ENCODE data around the gene TBC1D8.

Gene TBC1D8

DNA sequence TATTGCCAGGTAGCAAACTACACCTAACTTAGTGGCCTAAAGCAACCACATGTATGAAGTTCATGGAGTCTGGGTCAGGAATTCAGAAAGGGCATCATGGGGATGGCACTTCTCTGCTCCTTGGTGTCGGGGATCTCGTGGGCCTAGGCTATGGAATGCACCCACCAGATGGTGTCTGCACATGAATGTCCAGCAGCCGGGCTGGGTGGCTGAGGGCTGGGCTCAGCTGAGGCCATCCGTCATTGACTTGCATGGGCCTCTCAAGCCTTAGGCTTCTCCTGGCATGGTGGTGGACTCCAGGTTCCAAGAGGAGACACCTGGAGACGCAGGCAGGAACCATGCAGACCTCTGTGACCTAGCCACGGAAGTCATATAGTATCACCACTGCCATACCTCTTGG lies 175.1 kb downstream of the TBC1D8 start:
- DNase-seq: no peak

DNA sequence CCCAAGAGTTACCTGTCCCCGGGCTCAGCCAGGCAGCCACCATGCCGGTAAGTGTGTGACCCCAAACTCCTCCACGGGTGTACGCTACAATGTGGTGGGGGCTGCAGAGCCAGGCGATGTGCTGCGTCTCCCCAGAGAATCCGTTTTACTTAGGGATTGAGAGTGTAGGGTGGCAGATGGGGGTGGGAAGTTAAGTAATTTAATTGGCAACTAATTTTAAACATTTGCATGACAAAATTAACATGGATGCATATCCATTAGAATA lies 175.7 kb downstream of the TBC1D8 start:
- DNase-seq: no peak

DNA sequence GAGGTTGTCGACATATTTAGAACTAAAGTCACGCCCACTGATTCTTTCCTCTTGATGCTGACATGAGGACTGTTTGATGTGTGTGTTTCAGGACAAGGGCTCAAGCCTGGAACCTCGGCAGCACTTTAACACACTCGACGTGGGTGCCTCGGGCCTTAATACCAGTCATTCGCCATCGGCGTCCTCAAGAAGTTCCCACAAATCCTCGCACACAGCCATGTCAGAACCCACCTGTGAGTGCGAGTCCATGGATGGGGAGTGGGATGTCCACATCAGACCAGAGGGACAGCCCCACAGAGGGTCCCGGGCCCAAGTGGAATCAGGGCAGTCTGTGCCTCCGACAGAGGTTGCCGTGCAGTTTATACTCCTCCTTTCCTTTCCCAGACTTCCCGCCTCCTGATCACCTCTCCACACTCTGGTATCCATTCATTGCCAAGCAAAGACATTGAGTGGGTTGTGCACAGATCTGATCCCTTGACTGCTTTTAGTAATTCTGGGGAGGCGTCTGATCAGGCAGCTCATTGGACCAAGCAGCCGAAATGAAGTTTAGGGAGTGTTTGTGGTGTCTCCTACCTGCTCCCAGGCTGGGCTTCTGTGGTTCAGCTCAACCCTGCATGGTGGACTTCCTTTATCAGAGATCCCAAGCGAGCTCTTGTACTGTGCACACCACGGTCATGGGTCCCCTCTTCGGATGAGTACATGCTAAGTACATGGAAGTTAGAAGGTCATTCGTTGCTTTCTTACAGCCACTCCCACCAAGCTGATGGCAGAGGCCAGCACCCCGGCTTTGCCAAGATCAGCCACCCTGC lies 176.3 kb downstream of the TBC1D8 start:
- DNase-seq: no peak

DNA sequence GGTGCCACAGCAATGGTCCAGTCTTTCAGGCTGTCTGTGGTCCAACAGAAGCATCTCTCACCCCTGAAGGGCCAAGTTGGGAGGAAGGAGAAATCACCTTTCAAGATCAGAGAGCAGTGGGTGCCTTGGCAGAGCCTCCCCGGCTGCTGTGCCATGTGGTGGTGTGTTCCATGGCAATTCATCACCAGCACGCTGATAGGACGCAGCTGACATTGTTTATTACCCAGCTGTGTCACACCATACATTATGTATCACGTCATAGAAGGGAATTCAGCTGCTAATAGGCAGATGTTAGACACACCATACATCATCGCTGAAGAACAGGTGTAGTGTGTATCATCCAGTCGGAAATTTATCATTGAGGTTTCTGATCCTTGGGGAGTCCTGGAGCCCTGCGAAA lies 178.7 kb downstream of the TBC1D8 start:
- no peak for DNase-seq

GRCh38 chr2:100971221-100971620 lies 180.0 kb downstream of the TBC1D8 start:
- no peak for DNase-seq

GRCh38 chr2:100969998-100970397 lies 181.2 kb downstream of the TBC1D8 start:
- DNase-seq: no peak

DNA sequence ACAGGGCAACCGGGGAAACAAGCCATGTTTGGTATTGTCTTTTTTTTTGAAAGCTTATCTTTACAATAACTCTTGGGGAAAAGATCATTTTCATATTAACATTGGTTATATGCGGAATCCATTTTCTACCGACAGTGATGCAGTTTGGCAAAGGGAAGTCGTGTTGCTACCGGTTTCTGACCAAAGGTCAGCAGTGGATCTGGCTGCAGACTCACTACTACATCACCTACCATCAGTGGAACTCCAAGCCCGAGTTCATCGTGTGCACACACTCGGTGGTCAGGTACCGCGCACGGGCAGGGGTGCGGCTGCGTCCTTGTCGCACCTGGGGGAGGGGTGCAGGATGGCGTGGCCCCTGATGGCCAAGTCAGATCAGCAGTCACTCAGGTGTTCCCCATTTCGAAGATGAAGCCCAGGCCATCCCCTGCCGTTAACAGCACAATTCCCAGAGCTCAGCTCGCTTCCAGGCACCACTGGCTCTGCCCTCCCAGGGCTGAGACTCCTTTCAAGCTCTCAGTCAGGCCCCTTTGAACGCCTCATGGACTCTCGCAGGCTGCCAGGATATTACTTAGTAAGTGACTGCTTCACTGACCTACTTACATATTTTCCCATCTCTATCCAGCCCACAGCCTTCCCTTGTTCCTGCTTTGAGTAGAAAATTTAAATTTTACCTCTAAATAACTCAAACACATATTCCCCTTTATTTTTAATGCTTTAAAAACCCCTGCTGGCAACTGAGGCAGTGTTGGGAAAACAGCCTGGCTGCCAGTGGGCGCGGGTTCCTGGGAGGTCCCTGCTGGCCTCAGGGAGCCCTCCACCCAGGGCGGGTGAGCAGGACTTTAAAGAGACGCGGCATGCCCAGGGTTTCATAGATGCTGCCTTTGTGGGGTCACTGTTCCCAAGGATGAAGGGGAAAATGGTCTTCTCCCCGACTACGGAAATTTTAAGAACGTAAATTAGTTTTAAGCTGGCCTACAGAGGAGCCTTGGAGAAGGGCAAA lies 182.7 kb downstream of the TBC1D8 start:
- DNase-seq: no peak

GRCh38 chr2:100967716-100968115 lies 183.5 kb downstream of the TBC1D8 start:
- DNase-seq: no peak

- DNase-seq: no peak
Measured at GRCh38 chr2:100965596-100965995, 185.6 kb downstream of the TBC1D8 start.

- no peak for DNase-seq
Measured at GRCh38 chr2:100964681-100965169, 186.5 kb downstream of the TBC1D8 start.

GRCh38 chr2:100964222-100964621 lies 187.0 kb downstream of the TBC1D8 start:
- no peak for DNase-seq

DNA sequence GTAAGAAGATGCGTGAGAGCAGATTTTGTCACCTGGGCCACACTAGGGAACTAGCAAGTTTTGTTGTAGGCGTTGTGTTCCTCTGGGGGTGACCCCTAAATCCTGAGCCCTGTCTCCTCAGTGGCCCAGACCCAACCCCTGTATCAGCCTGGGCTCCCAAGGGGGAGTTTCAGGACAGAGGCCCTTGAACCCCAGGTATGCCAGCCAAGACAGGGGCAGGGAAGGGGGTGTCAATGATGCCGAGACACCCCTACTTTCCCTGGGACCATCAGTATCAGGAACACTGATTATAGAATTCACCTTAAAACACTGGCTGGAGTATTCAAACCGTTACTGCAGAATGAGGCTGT lies 188.2 kb downstream of the TBC1D8 start:
- DNase-seq: no peak

GRCh38 chr2:100962366-100963025 lies 188.7 kb downstream of the TBC1D8 start:
- DNase-seq: no peak

GRCh38 chr2:100960688-100961087 lies 190.5 kb downstream of the TBC1D8 start:
- no peak for DNase-seq

- DNase-seq: no peak
Measured at GRCh38 chr2:100959225-100959880, 191.8 kb downstream of the TBC1D8 start.

DNA sequence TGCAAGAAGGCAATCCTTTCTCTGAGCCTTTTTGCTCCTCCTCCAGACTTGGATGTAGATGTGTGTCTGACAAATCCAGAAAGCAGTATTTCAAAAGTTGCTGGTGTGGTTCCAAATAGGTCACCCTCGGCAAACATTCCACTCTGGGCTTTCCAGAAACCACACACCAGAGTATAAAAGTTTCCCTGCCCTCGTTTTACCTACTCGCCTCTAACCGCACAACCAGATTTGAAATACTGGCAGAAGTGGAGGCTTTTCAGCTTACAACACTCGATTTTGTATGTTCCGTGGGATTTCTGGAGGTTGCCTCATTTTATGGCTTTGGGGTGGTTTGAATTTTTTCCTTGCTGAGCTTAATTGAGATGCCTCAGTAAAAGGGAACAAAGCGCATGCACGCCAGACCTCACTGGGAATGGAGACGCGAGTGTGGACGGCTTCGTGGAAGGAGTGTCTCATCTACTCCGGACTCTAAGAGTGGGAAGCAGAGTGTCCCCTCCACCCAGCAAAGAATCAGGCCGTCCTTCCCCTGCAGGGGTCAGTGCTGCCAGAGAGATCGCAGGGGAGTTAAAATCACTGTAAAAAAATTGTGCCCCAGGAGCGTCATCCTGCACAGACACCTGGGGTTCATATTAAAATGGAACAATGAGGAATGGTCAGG lies 193.1 kb downstream of the TBC1D8 start:
- DNase-seq: no peak
